ENCODE data around the gene CEACAM1. TPM values are rescaled to one million over a fixed set of nuclear protein-coding genes. Genes with fewer than 3 reads are reported as not detected.
A peak's percentile ranks its signal among the peaks of the same experiment; 100 is the strongest.

Gene CEACAM1
- total RNA-seq, 1 experiment from 2014 or later = 1.5 TPM

DNA sequence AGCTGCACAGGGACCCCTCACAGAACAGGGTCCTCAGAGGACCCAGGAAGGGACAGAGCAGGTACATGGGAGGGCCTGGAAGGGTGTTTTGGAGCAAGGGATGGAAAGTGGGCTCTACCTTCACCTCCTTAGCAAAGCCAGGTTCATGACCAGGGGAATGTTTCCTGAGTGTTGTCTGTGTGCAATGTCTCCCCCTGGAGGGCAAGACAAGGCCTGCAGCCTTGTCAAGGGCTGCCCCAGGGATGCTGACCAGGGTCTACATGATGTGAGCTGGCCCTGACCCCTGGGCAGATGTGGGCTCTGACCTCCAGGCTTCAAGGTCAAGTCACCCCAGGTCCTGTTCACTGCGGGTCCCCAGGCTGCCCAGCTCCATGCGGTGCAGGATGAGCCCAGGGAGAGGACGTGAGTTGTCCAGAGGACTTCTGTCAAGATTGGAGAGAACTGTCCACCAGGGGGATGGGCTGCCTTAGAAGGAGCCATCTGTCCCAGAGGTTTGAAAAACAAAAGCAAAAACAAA lies 1.0 kb upstream of the CEACAM1 start:
- H4K91ac ChIP-seq (ENCODE audit: insufficient read length, low read depth, low read length) = no peak overlapping the region
- no peak overlapping the region for H2AFZ ChIP-seq (ENCODE audit: low read length)
- H3K9me3 Mint-ChIP-seq = no peaks in the 10 kb centered on the region
- no peaks in the 10 kb centered on the region for H3K23me2 ChIP-seq (ENCODE audit: insufficient read length, low read depth, low read length, poor library complexity, severe bottlenecking)
- peaks cover 1% of the 10 kb centered on the region; the same call in 1 of the 2 replicates for H3K27me3 Mint-ChIP-seq (ENCODE audit: low read depth)
- H3K27ac Mint-ChIP-seq = peak overlapping the region in 1 of 3 experiments; percentile 17; a peak in 1 of 7 replicates
- no peak overlapping the region for H3K56ac ChIP-seq (ENCODE audit: insufficient read length, low read depth, low read length)
- H3K9me3 ChIP-seq (ENCODE audit: control insufficient read depth, low read depth, low read length) = no peaks in the 10 kb centered on the region
- no peak overlapping the region for H3T11ph ChIP-seq (ENCODE audit: low read length)
- WGBS (ENCODE audit: extremely low coverage, insufficient read length, low lambda C conversion rate) = no CpG with 5 or more reads among the region's 3 CpGs
- no peak overlapping the region for H3K9ac ChIP-seq (ENCODE audit: extremely low read depth, insufficient read length, low read length)
- no peak overlapping the region for H3K27ac ChIP-seq (ENCODE audit: insufficient read length, low read depth, low read length)
- no peaks in the 10 kb centered on the region for H4K20me1 ChIP-seq (ENCODE audit: control insufficient read depth, insufficient read depth, insufficient read length)
- no peak overlapping the region for H3K14ac ChIP-seq (ENCODE audit: insufficient read depth, low read length)
- no peak overlapping the region for H4K5ac ChIP-seq (ENCODE audit: insufficient read length, low read depth, low read length)
- H2BK12ac ChIP-seq (ENCODE audit: insufficient read length, low read depth, low read length) = no peak overlapping the region
- H3K4me1 ChIP-seq (ENCODE audit: insufficient read depth, low read length) = peaks cover 3% of the 10 kb centered on the region; the same call in 1 of the 2 replicates
- no peak overlapping the region for H2BK20ac ChIP-seq (ENCODE audit: low read depth, low read length, poor library complexity, severe bottlenecking)
- peak; percentile 80 for DNase-seq
- no peaks in the 10 kb centered on the region for H3K79me1 ChIP-seq (ENCODE audit: insufficient read depth, low read depth, low read length, poor library complexity, severe bottlenecking)
- H3K4ac ChIP-seq (ENCODE audit: low read depth, low read length) = no peak overlapping the region
- H3K4me3 Mint-ChIP-seq = no peak overlapping the region; a peak in 2 of 5 replicates
- H2AK5ac ChIP-seq (ENCODE audit: insufficient read length, low read length) = no peak overlapping the region
- no peaks in the 10 kb centered on the region for H3K79me2 ChIP-seq (ENCODE audit: insufficient read depth, low read length)
- H2BK5ac ChIP-seq (ENCODE audit: insufficient read length, low read length) = no peak overlapping the region
- H3K18ac ChIP-seq (ENCODE audit: insufficient read length, low read depth, low read length) = no peak overlapping the region
- H3K27me3 ChIP-seq (ENCODE audit: insufficient read depth, low read length) = no peaks in the 10 kb centered on the region
- no peak overlapping the region for H3K23ac ChIP-seq (ENCODE audit: insufficient read length, low read depth, low read length)
- H2BK120ac ChIP-seq (ENCODE audit: low read depth, low read length, poor library complexity, severe bottlenecking) = no peak overlapping the region
- H3K4me2 ChIP-seq (ENCODE audit: insufficient read depth, insufficient read length, low read length) = no peak overlapping the region
- TF ChIP-seq, protein P1, sequence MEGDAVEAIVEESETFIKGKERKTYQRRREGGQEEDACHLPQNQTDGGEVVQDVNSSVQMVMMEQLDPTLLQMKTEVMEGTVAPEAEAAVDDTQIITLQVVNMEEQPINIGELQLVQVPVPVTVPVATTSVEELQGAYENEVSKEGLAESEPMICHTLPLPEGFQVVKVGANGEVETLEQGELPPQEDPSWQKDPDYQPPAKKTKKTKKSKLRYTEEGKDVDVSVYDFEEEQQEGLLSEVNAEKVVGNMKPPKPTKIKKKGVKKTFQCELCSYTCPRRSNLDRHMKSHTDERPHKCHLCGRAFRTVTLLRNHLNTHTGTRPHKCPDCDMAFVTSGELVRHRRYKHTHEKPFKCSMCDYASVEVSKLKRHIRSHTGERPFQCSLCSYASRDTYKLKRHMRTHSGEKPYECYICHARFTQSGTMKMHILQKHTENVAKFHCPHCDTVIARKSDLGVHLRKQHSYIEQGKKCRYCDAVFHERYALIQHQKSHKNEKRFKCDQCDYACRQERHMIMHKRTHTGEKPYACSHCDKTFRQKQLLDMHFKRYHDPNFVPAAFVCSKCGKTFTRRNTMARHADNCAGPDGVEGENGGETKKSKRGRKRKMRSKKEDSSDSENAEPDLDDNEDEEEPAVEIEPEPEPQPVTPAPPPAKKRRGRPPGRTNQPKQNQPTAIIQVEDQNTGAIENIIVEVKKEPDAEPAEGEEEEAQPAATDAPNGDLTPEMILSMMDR (conservative IDR thresholded peaks at IDR 0.05) = peak; percentile 98
- H3K4me1 Mint-ChIP-seq = peaks cover 29 to 32% of the 10 kb centered on the region in 2 experiments
- H4K8ac ChIP-seq (replicated peaks; ENCODE audit: insufficient read length, low read depth, low read length) = no peak overlapping the region
- no peak overlapping the region for H2BK15ac ChIP-seq (ENCODE audit: low read depth, low read length)
- no peaks in the 10 kb centered on the region; a peak in 1 of 7 replicates for H3K36me3 Mint-ChIP-seq (ENCODE audit: insufficient read depth in 1 of 3, low read depth in 3 of 3)
